ENCODE results near the gene SEC61A2. TPM values are rescaled to one million over a fixed set of nuclear protein-coding genes. Genes with fewer than 3 reads are reported as not detected.
A peak's percentile ranks its signal among the peaks of the same experiment; 100 is the strongest.

The SEC61A2 gene
- polyA plus RNA-seq, 1 of the 3 experiments (the other 2 are of a cell fraction): 11.9 TPM

GRCh38 chr10:12208460-12208859, 79.0 kb downstream of the SEC61A2 start (continued):
- TF ChIP-seq, protein P1, sequence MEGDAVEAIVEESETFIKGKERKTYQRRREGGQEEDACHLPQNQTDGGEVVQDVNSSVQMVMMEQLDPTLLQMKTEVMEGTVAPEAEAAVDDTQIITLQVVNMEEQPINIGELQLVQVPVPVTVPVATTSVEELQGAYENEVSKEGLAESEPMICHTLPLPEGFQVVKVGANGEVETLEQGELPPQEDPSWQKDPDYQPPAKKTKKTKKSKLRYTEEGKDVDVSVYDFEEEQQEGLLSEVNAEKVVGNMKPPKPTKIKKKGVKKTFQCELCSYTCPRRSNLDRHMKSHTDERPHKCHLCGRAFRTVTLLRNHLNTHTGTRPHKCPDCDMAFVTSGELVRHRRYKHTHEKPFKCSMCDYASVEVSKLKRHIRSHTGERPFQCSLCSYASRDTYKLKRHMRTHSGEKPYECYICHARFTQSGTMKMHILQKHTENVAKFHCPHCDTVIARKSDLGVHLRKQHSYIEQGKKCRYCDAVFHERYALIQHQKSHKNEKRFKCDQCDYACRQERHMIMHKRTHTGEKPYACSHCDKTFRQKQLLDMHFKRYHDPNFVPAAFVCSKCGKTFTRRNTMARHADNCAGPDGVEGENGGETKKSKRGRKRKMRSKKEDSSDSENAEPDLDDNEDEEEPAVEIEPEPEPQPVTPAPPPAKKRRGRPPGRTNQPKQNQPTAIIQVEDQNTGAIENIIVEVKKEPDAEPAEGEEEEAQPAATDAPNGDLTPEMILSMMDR (IDR thresholded peaks at IDR 0.05): no peak

- Histone ChIP-seq H3F3A (replicated peaks; ENCODE audit: insufficient read depth) (peaks cover 30% of the 10 kb centered on the region), H3K27me3 (ENCODE audit: insufficient read depth) (no peaks in the 10 kb centered on the region), H3K9me3 (no peaks in the 10 kb centered on the region), H3K79me2 (ENCODE audit: insufficient read depth) (peaks cover 27% of the 10 kb centered on the region), H3K4me1 (ENCODE audit: control insufficient read depth in 1 of 2, insufficient read depth in 2 of 2, low read depth in 1 of 2, low read length in 1 of 2) (peaks cover 0 to 3% of the 10 kb centered on the region in 2 experiments; a peak in 2 of 4 replicates), H3K9ac (no peak overlapping the region), H3K9me2 (no peaks in the 10 kb centered on the region), H2AFZ (ENCODE audit: low read depth) (no peak overlapping the region), H4K20me1 (ENCODE audit: insufficient read depth) (no peaks in the 10 kb centered on the region; the same call in 1 of the 2 replicates), H3K4me2 (no peak overlapping the region), H3K27ac (ENCODE audit: low read depth in 2 of 2, low read length in 1 of 2) (no peak overlapping the region), H3K4me3 (ENCODE audit: low read depth in 2 of 2, low read length in 1 of 2) (no peak overlapping the region), H3K36me3 (replicated peaks in 1 of 2; ENCODE audit: control insufficient read depth in 1 of 2, insufficient read depth in 2 of 2, low read length in 1 of 2) (peaks cover 66 to 81% of the 10 kb centered on the region in 2 experiments)
- POLR2A ChIA-PET: no interaction called here
- 96% methylated on average over 3 of the region's 3 CpGs for WGBS (ENCODE audit: low lambda C conversion rate)
- CTCF ChIA-PET: interaction anchor here (1.3 to 6.0 kb wide), 2 partner anchors 13 to 52 kb away, joined by 4 to 78 read pairs; partner anchors contain the start of genes CDC123 and NUDT5
- TF ChIP-seq NRF1 (IDR thresholded peaks at IDR 0.05; ENCODE audit: low read depth, low read length): no peak
- no peak for TF ChIP-seq YY1 (IDR thresholded peaks at IDR 0.05; ENCODE audit: low read depth)
- no peak for TF ChIP-seq MEF2A (IDR thresholded peaks at IDR 0.05; ENCODE audit: borderline replicate concordance, low read depth)
- TF ChIP-seq MAX (IDR thresholded peaks at IDR 0.05; ENCODE audit: low read depth): no peak
- TF ChIP-seq FOXM1 (IDR thresholded peaks at IDR 0.05; ENCODE audit: low read depth): no peak
- no peak for TF ChIP-seq RAD21 (IDR thresholded peaks at IDR 0.05; ENCODE audit: low read length)
- no peak for DNase-seq
Observed at GRCh38 chr10:12212454-12212853, 83.0 kb downstream of the SEC61A2 start.

GRCh38 chr10:12213621-12214020, 84.1 kb downstream of the SEC61A2 start:
- H3K36me3 ChIP-seq (replicated peaks in 1 of 2; ENCODE audit: control insufficient read depth in 1 of 2, insufficient read depth in 2 of 2, low read length in 1 of 2): peaks cover 72 to 77% of the 10 kb centered on the region in 2 experiments
- no peak overlapping the region for H3K9ac ChIP-seq
- no peaks in the 10 kb centered on the region for H3K9me3 ChIP-seq
- no peaks in the 10 kb centered on the region for H3K9me2 ChIP-seq
- H3K79me2 ChIP-seq (ENCODE audit: insufficient read depth): peaks cover 20% of the 10 kb centered on the region
- H3F3A ChIP-seq (replicated peaks; ENCODE audit: insufficient read depth): peaks cover 30% of the 10 kb centered on the region
- CTCF ChIA-PET: interaction anchor here (0.8 to 6.0 kb wide), 7 partner anchors 7 to 688 kb away, joined by 3 to 78 read pairs (median 12); partner anchors contain the start of genes CDC123 and NUDT5
- DNase-seq: no peak
- no peaks in the 10 kb centered on the region for H3K27me3 ChIP-seq (ENCODE audit: insufficient read depth)
- no peaks in the 10 kb centered on the region; the same call in 1 of the 2 replicates for H4K20me1 ChIP-seq (ENCODE audit: insufficient read depth)
- peak overlapping the region in 1 of 2 experiments; percentile 53; a peak in 3 of 4 replicates for H3K27ac ChIP-seq (ENCODE audit: low read depth in 2 of 2, low read length in 1 of 2)
- POLR2A ChIA-PET: no interaction called here
- H3K4me3 ChIP-seq (ENCODE audit: low read depth in 2 of 2, low read length in 1 of 2): no peak overlapping the region
- H3K4me2 ChIP-seq: no peak overlapping the region
- 79% methylated on average over 3 of the region's 3 CpGs for WGBS (ENCODE audit: low lambda C conversion rate)
- H2AFZ ChIP-seq (ENCODE audit: low read depth): no peak overlapping the region
- peaks cover 0 to 3% of the 10 kb centered on the region in 2 experiments; a peak in 2 of 4 replicates for H3K4me1 ChIP-seq (ENCODE audit: control insufficient read depth in 1 of 2, insufficient read depth in 2 of 2, low read depth in 1 of 2, low read length in 1 of 2)
- TF ChIP-seq, protein P1 (IDR thresholded peaks at IDR 0.05): no peak
- TF ChIP-seq TEAD4 (IDR thresholded peaks at IDR 0.05; ENCODE audit: borderline replicate concordance, insufficient read depth): no peak
- no peak for TF ChIP-seq FOXJ3 (CRISPR knock-in tag; IDR thresholded peaks at IDR 0.05)
- no peak for TF ChIP-seq MEF2A (IDR thresholded peaks at IDR 0.05; ENCODE audit: borderline replicate concordance, low read depth)
- no peak for TF ChIP-seq SIN3A (IDR thresholded peaks at IDR 0.05; ENCODE audit: borderline replicate concordance, low read depth, low read length)
- TF ChIP-seq TAF1 (IDR thresholded peaks at IDR 0.05; ENCODE audit: borderline replicate concordance, low read depth, low read length): no peak
- TF ChIP-seq RAD21 (IDR thresholded peaks at IDR 0.05; ENCODE audit: low read length): no peak
- no peak for TF ChIP-seq ZBTB33 (IDR thresholded peaks at IDR 0.05; ENCODE audit: borderline replicate concordance, low read depth)
- no peak for TF ChIP-seq EP300 (IDR thresholded peaks at IDR 0.05; ENCODE audit: borderline replicate concordance in 1 of 2, low read depth in 1 of 2, low read length in 1 of 2)
- no peak for TF ChIP-seq EZH2phosphoT487 (IDR thresholded peaks at IDR 0.05; ENCODE audit: borderline replicate concordance, low read depth)
- no peak for TF ChIP-seq MXI1 (IDR thresholded peaks at IDR 0.05; ENCODE audit: low read depth, low read length)
- no peak for TF ChIP-seq JUND (IDR thresholded peaks at IDR 0.05)
- TF ChIP-seq USF1 (IDR thresholded peaks at IDR 0.05; ENCODE audit: borderline replicate concordance, low read depth): no peak
